GM20000 (cell line): ENCODE data around the gene USP31.

Experiments
- DNase-seq: peaks from one replicate; pipeline ENCODE4 v3.0.0; 2012; ENCODE audit warnings: low spot score
- TF ChIP-seq, protein P1 (sequence below): IDR thresholded peaks from 2 replicates; pipeline ENCODE4 v1.5.1; 2012; ENCODE audit warnings: mild to moderate bottlenecking, control low read depth; ENCODE audit errors: extremely low read depth, missing control alignments

The USP31 gene

DNA sequence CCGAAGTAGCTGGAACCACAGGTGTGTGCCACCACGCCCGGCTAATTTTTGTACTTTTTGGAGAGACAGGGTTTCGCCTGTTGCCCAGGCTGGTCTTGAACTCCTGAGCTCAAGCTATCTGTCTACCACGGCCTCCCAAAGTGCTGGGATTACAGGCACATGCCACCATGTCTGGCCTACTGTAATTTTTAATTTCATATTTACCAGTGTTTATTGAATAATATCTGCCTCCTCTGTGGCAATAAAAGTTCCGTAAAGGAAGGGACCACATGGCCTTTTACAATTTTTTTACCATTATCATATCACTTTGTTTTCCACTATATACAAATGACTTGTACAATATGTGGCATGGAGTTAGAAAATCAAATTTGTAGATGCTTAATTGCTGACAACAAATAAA is 7.8 kb downstream of the USP31 start:
- no peak for DNase-seq
- TF ChIP-seq, protein P1, sequence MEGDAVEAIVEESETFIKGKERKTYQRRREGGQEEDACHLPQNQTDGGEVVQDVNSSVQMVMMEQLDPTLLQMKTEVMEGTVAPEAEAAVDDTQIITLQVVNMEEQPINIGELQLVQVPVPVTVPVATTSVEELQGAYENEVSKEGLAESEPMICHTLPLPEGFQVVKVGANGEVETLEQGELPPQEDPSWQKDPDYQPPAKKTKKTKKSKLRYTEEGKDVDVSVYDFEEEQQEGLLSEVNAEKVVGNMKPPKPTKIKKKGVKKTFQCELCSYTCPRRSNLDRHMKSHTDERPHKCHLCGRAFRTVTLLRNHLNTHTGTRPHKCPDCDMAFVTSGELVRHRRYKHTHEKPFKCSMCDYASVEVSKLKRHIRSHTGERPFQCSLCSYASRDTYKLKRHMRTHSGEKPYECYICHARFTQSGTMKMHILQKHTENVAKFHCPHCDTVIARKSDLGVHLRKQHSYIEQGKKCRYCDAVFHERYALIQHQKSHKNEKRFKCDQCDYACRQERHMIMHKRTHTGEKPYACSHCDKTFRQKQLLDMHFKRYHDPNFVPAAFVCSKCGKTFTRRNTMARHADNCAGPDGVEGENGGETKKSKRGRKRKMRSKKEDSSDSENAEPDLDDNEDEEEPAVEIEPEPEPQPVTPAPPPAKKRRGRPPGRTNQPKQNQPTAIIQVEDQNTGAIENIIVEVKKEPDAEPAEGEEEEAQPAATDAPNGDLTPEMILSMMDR = no peak

DNA sequence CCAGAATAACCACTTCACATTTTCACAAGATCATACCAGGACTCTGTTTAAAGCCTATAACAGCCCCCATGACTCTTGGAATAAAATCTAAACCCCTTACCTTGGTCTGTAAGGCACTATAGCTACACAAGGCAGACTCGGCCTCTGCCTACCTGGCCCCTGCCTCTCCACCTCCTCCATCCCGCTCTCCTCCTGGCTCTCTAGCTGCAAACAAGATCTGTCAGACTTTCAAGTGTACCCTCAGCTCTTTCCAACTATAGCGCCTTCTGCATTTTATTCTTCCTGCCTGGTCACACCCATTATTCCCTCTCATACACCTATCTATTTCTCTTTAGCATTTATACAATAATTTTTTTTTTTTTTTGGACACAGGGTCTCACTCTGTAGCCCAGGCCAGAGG is 8.2 kb downstream of the USP31 start:
- TF ChIP-seq, protein P1 = no peak
- DNase-seq = no peak

DNA sequence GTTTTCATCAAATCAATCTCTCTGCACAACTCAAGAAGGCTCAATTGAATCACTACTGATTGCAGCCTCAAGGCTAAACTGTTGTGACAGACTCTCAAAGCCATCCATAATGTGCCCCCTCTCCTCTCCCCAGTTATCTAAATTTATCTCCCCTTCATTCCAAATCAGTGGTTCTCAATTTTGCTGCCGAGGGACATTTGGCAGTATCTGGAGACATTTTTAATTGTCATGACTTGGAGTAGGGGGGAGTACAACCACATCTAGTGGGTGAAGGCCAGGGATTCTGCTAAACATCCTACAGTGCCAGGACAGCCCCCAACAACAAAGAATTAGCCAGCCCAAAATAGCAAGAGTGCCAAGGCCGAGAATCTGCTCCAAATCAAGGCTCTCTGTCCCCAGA is 9.1 kb downstream of the USP31 start:
- TF ChIP-seq, protein P1 = no peak
- no peak for DNase-seq

DNA sequence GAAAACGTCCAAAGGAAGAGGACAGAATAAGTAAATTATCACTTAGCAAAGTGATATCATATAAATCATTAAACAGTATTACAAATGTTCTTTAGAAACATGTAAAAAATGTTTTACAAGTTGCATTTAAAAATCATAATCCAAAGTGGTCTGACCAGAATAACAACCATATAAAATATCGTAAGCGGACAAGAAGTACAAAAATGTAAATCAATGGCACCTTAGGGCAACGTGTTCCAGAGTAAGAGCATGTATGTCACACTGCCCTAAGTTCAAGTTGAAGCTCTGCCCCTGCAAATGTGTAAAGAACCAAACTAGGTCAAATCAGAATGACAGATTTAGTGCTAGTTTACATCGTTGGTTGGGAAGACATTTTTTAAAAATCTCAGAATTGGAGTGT is 11.4 kb downstream of the USP31 start:
- no peak for DNase-seq
- TF ChIP-seq, protein P1 = no peak

DNA sequence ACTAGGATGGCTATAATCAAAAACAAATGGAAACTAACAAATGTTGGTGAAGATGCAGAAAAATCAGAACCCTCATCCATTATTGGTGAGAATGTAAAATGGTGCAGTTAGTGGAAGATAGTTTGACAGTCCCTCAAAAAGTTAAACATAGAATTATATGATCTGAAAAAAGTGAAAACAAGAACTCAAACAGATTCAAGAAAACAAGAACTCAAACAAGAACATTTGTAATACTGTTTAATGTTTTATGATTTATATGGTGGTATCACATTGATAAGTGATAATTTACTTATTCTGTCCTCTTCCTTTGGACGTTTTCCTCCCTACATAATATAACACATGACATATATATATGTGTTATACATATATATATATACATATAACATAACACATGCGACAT is 12.0 kb downstream of the USP31 start:
- no peak for DNase-seq
- TF ChIP-seq, protein P1 = no peak

DNA sequence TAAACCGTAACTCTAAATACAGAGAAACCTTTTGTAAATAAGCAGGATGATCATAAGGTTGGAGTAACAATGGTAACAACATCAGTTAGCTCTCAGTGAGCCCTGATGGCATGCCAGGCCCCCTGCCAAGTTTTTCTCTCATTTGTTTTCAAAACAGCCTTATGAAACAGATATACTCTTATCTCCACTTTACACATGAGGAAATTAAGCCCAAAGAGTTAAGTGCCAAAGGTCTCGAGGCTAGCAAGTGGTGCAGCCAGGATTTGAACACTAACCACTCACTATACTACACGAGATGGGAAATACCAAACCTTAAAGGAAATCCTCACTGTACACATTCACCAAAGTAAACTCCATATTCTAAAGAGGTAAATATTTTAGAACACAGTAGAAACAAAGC is 15.0 kb downstream of the USP31 start:
- TF ChIP-seq, protein P1 = no peak
- DNase-seq = no peak

DNA sequence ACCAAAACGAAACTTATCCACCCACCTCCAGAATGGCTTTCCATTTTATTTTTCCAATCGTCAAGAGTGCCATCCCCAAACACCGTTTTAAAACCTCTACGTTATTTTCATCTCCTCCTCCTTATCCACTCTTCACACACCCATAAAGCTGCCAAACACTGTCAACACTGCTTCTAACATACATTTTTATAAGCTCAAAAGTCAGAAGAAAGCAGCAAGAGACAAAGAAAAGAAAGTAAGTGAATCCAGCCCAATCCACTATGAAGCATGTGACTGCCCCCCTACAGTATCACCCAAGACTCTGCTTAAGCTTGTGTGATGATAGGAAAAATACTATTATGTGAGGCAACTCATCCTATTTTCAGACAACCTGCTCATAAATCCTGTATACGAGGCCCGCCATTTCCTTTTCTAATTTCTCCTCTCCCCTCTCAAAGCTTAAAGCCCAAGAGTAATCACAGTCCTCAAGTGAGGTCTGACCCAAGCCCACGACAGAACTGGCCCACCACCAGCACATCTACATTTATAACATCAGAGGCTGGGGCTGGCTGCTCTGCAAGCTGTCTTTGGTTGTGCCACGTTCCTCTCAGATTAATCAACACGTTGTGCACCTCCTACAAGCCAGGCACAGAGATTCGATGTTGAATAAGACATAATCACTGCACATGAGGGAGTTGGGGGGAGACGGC is 16.3 kb downstream of the USP31 start:
- DNase-seq = no peak
- TF ChIP-seq, protein P1 = no peak
